DND-41 (cell line): Measurements from ENCODE around the gene CEP162.

Experiments
- EZH2 ChIP-seq: IDR thresholded peaks from 3 replicates; pipeline ENCODE4 v1.6.1; 2012; ENCODE audit warnings: borderline replicate concordance, low read depth, mild to moderate bottlenecking, moderate library complexity, low read length, inconsistent platforms; ENCODE audit not compliant: severe bottlenecking
- TF ChIP-seq, protein P1 (sequence below): IDR thresholded peaks from 2 replicates; pipeline ENCODE4 v1.5.1; 2012; ENCODE audit warnings: borderline replicate concordance, low read length, moderate library complexity, mild to moderate bottlenecking; ENCODE audit not compliant: poor library complexity, severe bottlenecking; ENCODE audit errors: extremely low read depth

DNA sequence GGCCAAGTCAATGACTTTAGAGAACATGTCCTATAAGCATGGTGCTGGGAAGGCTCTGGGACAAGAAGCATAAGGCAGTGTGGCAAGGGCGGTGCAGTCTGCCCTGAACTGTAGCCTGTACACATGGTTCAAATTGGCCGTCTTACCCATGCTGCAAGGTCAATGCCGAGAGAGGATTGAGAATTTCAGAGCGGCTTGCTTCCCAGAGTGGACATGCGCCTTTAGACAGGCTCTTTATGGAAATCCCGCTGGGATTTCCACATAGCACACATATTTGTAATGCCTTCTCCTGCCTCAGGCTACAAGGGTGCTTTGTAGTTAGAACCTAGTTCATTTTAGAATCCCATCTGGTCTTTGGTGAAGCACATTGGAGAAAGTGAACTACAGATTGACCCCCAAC lies 36.1 kb upstream of the CEP162 start:
- TF ChIP-seq, protein P1, sequence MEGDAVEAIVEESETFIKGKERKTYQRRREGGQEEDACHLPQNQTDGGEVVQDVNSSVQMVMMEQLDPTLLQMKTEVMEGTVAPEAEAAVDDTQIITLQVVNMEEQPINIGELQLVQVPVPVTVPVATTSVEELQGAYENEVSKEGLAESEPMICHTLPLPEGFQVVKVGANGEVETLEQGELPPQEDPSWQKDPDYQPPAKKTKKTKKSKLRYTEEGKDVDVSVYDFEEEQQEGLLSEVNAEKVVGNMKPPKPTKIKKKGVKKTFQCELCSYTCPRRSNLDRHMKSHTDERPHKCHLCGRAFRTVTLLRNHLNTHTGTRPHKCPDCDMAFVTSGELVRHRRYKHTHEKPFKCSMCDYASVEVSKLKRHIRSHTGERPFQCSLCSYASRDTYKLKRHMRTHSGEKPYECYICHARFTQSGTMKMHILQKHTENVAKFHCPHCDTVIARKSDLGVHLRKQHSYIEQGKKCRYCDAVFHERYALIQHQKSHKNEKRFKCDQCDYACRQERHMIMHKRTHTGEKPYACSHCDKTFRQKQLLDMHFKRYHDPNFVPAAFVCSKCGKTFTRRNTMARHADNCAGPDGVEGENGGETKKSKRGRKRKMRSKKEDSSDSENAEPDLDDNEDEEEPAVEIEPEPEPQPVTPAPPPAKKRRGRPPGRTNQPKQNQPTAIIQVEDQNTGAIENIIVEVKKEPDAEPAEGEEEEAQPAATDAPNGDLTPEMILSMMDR = no peak
- no peak for TF ChIP-seq EZH2
